Measurements from ENCODE around the gene TF. TPM values are rescaled to one million over a fixed set of nuclear protein-coding genes. Genes with fewer than 3 reads are reported as not detected.

TF gene
- total RNA-seq, 4 donors from 2014 or later, result 0.15 to 4.2 (median 1.2) TPM

- DNase-seq, result peak; percentile 27 to 39
- no peaks in the 10 kb centered on the region for H3K27me3 ChIP-seq
- no peak for TF ChIP-seq CTCF (IDR thresholded peaks at IDR 0.05)
- no peak for TF ChIP-seq POLR2A (IDR thresholded peaks at IDR 0.05)
- no peaks in the 10 kb centered on the region for H3K4me1 ChIP-seq
- no peaks in the 10 kb centered on the region for H3K36me3 ChIP-seq
- 67 to 73% methylated on average over 19 to 20 of the region's 20 CpGs for WGBS, 2 donors
- no peaks in the 10 kb centered on the region for H3K9me3 ChIP-seq
- intact Hi-C loops (cut with DNase I), result no loop called here
- no peak overlapping the region for H3K27ac ChIP-seq
- no peak overlapping the region for H3K4me3 ChIP-seq (replicated peaks in 1 of 3)
Measured at GRCh38 chr3:133756716-133757694, 10.8 kb downstream of the TF start.

GRCh38 chr3:133757701-133758567 lies 11.7 kb downstream of the TF start:
- Histone ChIP-seq H3K4me1 (no peaks in the 10 kb centered on the region), H3K36me3 (no peaks in the 10 kb centered on the region), H3K9me3 (no peaks in the 10 kb centered on the region), H3K4me3 (replicated peaks in 1 of 3) (no peak overlapping the region), H3K27me3 (no peaks in the 10 kb centered on the region), H3K27ac (no peak overlapping the region)
- WGBS, 2 donors, result 65 to 68% methylated on average over 6 of the region's 6 CpGs
- DNase-seq, result peak; percentile 60 to 67
- intact Hi-C loops (cut with DNase I), result no loop called here
- TF ChIP-seq POLR2A (IDR thresholded peaks at IDR 0.05) (no peak), CTCF (IDR thresholded peaks at IDR 0.05) (no peak)

- H3K4me1 ChIP-seq, result no peaks in the 10 kb centered on the region
- TF ChIP-seq CTCF (IDR thresholded peaks at IDR 0.05) (no peak), POLR2A (IDR thresholded peaks at IDR 0.05) (no peak)
Measured at GRCh38 chr3:133758568-133758928, 12.4 kb downstream of the TF start.

GRCh38 chr3:133758964-133759739 lies 13.0 kb downstream of the TF start:
- Histone ChIP-seq H3K9me3 (no peaks in the 10 kb centered on the region), H3K36me3 (no peaks in the 10 kb centered on the region), H3K27ac (no peak overlapping the region), H3K4me1 (no peaks in the 10 kb centered on the region), H3K27me3 (no peaks in the 10 kb centered on the region), H3K4me3 (replicated peaks in 1 of 3) (no peak overlapping the region)
- no peak for DNase-seq
- no peak for TF ChIP-seq CTCF (IDR thresholded peaks at IDR 0.05)
- TF ChIP-seq POLR2A (IDR thresholded peaks at IDR 0.05), result no peak
- 78 to 82% methylated on average over 9 of the region's 9 CpGs for WGBS, 2 donors
- intact Hi-C loops (cut with DNase I), result no loop called here

More at GRCh38 chr3:133758568-133758928, 12.4 kb downstream of the TF start:
- Histone ChIP-seq H3K36me3 (no peaks in the 10 kb centered on the region), H3K9me3 (no peaks in the 10 kb centered on the region), H3K27ac (no peak overlapping the region), H3K4me3 (replicated peaks in 1 of 3) (no peak overlapping the region), H3K27me3 (no peaks in the 10 kb centered on the region)
- intact Hi-C loops (cut with DNase I), result no loop called here
- no peak for DNase-seq
- WGBS, 2 donors, result 78 to 86% methylated on average over 1 of the region's 1 CpG
